CD4-positive, alpha-beta T cell treated with Interleukin-12 subunit alpha and Interleukin-12 subunit beta, for 1 hour (primary cell): Measurements from ENCODE around the gene KCNJ15.
"Not testable (repeated sequence)": the region's sequence is repeated elsewhere in the genome, so short reads cannot be mapped to it uniquely, and the experiment has no call there.

Experiments used
- DNase-seq: peaks from one replicate; pipeline ENCODE4 v3.0.0-alpha.2; 2020

The KCNJ15 gene

DNA sequence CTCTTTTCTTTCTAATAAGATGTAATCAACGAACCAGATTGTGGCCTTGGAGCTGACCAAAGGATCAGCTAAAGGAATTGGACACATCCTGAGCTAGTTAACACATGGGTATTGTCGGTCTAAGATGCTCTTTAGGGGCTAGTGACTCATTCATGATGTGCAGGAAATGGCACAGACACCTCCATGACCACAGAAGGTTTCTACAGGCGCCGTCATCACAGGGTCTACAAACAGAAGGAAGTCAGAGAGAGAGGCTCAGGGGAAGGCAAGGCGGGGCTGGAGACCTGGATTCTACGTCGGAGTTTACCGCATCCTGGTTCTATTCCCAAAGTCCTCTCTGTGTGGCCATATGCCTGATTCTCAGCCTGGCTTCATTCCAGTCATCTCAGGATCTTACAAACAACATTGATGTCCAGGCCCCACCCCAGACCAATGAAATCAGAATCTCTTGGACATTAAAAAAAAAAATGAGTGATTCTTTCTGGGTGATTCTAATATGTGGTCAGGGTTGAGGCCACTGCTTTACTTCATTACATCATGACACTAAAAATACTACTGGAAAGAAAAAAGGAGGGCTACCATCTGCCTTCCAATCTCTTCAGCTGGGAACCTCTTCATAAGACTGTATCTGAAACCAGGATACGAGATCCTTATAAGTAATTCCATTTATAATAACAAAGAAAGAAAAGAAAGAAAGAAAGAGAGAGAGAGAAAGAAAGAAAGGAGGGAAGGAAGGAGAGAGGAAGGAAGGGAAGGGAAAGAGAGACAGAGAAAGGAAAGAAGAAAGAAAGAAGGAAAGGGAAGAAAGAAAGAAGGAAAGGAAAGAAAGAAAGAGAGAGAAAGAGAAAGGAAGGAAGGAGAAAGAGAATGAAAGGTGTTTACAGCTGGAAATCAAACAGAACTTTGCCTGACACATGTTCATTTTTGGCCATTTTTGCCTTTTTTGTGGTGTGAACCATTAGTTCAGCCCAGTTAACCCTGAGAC is 11.6 kb upstream of the KCNJ15 start:
- DNase-seq = peak; percentile 51

DNA sequence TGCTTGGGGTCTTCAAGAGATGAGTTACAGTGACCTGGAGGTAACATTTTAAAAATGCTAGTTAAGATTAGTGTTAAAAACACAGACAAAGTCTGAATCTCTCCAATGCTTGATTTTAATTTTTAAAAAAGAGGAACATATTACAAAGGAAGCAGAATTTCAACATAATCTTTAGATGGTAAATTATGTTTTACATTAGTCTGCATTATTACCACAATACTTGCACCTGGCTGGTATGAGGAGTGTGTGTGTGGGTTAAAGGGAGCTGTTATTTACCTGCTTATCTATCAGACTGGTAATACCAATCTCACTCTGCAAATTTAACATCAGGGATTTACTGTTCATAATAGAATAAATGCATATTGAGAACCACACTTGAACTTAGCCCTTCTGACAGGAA is 10.3 kb upstream of the KCNJ15 start:
- DNase-seq = no peak

DNA sequence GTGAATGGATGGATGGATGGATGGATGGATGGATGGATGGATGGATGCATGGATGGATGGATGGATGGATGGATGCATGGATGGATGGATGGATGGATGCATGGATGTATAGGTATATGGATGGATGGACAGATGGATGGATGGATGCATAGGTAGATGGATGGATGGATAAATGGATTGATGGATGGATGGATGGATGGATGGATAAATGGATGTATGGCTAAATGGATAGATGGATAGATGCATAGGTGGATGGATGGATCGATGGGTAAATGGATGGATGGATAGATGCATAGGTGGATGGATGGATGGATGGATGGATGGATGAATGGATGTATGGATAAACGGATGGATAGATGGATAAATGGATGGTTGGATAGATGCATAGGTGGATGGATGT is 9.7 kb upstream of the KCNJ15 start:
- DNase-seq = not testable (repeated sequence)

GRCh38 chr21:38247738-38248510 is 8.9 kb upstream of the KCNJ15 start:
- no peak for DNase-seq

- DNase-seq = no peak
Measured at GRCh38 chr21:38249256-38249655, 7.5 kb upstream of the KCNJ15 start.

DNA sequence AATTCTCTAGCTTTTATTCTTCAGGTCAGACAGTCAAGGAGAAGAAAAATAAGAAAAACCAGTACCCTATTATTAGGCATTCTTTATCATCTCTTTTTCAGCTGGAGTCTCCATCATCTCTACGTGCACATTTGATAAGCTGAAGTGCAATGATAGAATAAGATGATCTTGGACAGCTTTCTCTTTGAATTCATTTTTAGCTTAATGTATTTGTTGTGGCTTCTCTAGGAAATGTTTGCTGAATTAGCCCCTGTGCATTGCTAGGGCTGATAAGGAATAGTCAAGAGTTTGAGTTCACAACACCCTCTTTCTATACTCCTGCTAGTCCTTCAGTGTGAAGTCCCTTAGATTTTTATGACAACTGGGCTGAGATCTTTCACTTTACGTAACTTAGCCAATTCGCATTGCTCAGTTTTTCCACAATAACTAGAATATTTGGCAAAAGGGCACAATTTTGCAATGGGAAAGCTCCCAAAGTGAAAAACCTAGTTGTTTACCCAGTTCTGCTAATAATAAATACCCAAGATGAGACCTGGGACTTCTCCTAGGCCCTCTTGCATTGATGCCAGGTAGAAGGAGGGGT is 7.0 kb upstream of the KCNJ15 start:
- no peak for DNase-seq

DNA sequence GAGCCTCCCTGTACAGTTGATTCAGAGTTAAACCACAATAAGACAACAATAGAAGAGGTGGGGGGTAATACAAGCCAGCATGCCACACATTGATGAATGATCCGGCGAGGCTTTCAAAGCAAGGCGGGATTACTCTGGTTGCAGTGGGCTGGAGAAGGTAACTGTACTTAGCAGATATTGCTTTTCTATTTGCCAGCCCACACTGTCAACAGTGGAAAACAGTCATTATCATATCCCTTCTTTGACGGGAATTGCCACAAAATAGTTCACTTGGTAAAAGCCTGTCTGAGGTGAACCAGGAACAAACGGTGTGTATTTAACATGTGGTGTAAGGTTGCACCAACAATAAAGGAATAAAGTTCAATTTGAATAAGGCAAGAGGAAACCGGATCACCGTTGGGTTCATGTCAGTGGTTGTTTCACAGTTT is 5.8 kb upstream of the KCNJ15 start:
- DNase-seq = no peak

- no peak for DNase-seq
Measured at GRCh38 chr21:38254970-38255369, 1.8 kb upstream of the KCNJ15 start.

GRCh38 chr21:38255571-38256117 is 1.1 kb upstream of the KCNJ15 start:
- DNase-seq = no peak

DNA sequence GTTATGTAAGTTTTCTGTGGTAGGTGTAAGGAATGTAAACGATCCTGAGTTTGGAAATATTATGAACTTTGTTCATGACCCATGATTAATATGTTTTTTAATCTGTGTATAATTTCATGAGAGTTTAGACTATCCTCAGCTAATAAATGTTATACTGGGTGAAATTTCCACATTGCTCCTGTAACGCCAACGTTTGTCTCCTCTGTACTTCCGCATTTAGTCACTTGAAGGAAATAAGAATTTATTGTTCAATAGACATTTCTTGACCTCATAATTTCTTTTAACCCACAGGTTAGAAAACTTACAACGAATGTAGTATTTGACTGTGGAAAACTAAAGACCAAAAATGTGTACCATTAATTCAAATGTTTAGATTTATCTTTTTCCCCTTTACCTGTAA is 876 bp downstream of the KCNJ15 start:
- DNase-seq = no peak

DNA sequence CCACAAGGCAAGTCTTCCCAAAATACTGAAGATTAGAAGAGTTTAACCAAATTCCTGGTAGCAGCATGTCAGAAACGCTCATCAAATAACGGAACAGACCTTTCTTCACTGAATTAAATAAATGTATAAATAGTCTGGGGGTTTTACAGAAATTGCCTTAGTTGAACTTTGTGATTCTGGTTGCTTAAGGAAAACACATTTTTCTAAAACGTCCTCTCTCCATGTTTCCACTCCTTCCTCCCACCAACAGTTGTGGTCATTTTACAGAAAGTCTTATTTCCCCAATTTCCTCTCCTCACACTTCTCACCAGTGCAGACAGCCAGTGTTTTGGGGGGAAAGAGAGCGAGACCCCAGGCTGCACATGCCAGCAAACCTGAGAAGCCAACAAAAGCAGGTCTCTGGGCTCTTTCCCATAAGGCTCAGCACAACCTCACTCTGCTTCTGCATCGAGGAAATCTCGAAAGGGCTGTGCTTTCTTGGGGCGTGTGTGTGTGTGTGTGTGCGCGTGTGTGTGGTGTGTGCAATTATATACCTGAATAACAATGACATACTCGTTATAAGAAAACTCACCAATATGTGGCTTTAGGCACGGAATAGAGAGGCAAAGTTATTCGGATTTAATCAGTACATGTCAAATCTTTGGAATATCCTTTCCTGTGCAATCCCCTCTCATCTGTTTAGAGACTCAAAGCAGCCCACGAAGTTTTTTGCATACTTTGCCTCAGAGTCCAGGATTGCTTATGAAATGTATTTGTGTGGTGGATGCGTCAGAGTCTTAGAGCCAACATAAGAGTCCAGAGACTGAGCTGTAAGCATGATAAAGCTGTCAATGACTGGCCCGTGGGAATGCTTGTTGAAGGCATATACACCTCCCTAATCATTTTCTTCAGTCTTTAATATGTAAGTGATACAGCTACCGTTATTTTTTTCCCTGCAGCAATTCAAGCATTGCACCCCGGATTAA is 2.0 kb downstream of the KCNJ15 start:
- no peak for DNase-seq

- DNase-seq = no peak
Measured at GRCh38 chr21:38259665-38260064, 2.9 kb downstream of the KCNJ15 start.

GRCh38 chr21:38260426-38260825 is 3.6 kb downstream of the KCNJ15 start:
- DNase-seq = no peak

DNA sequence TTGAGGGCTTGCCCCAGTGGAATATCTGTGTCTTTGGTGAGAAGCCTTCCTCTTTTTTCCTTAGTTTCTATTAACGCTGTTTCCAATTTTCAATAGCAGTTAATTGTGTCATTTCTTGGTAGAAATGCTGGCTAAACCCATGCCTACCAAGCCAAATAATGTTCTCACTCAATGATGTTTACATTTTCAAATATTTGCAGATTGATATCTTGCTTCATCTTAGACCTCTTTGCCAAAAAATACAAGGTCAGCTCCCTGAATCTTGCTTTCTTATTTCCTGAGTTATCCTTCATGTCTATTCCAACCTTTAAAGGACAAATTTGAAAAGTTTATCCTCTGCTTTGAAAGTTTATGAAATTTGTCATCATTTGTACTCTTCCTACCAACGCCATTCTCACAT is 5.1 kb downstream of the KCNJ15 start:
- DNase-seq = no peak

DNA sequence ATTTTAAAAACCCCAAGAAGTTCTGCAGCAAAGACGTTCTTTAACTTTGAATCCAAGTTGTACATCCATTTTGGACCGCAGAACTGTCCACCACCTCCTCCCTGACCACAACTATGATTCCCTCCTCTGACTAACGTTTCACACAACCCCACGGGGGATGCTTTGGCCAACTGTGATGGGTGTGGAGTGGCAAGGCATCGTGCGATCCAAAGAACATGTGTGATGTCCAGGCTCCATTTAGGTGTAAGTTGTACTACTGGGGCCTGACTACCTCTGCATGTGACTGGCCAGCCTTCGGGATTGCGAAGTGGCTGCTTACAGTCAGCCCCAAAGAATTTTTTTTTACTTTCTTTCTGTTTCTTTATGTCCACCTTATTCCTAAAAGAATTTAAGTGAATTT is 6.7 kb downstream of the KCNJ15 start:
- no peak for DNase-seq

- DNase-seq = no peak
Measured at GRCh38 chr21:38264571-38264970, 7.8 kb downstream of the KCNJ15 start.

DNA sequence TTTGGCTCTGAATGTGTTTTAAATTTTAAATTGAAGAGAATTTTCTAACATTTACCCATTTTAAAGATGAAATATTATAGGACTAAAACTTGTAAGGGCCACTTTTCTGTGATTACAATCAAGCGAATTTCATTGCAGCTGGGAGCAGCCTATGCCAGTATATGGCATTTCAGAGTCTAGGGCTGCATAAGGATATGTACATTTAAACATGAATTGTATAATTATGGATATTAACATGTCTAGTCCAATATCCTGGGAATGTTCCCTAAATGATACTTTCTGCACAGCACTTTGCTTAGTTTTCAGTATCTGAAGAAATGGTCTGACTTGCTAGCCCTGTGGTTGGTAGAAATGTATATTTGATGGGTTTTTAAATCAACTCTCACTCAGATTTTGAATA is 8.4 kb downstream of the KCNJ15 start:
- no peak for DNase-seq

- no peak for DNase-seq
Measured at GRCh38 chr21:38266732-38267131, 9.9 kb downstream of the KCNJ15 start.

GRCh38 chr21:38267136-38267755 is 10.5 kb downstream of the KCNJ15 start:
- no peak for DNase-seq

DNA sequence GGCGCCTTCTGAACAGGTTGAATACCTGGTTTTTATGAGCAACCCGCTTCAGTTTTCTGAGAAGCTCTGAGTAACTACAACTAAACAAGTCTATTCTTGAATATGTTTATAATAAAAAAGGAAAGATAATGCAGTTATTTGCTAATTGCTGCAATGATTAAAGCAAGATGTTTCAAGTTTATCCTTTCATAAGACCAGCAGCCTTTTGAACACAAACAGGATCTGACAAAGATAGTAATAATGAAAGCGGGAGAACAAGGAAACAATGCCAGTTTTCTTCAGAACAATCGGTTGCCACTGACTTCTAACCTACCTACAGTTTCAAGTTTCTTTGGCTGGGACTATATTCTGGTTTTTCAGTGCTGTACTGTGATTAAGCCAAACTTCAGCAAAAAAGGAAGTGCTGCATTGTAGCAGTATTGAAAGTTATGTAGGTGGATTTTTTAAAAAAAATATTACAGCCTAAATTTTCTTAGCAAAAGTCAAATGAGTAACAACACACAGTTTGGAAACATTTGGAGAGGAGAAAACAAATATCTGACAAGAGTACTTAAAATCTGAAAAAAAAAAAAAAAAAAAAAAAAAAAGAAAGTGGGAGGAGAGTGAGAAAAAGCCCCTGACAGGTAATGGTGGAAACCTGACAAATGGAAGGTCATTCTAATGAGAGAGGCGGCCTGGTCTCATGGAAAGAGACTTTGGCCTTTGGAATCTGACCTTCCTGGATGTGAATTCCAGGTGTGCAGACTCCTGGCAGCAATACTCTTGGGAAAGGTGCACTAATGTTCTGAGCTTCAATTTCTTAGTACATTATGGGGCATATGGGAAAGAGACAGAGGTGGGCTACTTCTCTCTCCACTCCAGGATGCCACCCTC is 11.4 kb downstream of the KCNJ15 start:
- no peak for DNase-seq
